ENCODE measurements around the gene METTL26.

Gene METTL26

DNA sequence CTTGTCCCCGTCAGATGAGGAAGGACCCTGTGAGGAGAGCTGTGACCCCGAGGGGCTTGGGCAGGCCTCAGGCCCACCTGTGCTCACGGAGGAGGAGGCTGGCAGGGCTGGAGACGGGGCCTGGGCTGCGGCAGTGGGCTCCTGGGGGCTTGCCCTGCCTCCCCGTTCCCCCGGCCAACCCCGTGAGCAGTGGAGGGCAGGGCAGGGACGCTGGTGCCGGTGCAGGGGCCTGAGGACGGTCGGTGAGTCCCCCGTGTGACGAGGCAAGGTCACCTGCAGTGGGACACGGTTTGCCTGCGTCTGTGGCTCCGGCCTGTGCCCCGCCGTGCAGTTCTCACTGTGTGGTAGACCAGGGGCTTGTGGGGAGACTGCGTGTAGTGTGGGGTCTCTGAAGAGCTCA, 23.5 kb upstream of the METTL26 start:
- in situ Hi-C loops (cut with MboI; ENCODE audit: low sequenced_read_pairs): no loop called here

DNA sequence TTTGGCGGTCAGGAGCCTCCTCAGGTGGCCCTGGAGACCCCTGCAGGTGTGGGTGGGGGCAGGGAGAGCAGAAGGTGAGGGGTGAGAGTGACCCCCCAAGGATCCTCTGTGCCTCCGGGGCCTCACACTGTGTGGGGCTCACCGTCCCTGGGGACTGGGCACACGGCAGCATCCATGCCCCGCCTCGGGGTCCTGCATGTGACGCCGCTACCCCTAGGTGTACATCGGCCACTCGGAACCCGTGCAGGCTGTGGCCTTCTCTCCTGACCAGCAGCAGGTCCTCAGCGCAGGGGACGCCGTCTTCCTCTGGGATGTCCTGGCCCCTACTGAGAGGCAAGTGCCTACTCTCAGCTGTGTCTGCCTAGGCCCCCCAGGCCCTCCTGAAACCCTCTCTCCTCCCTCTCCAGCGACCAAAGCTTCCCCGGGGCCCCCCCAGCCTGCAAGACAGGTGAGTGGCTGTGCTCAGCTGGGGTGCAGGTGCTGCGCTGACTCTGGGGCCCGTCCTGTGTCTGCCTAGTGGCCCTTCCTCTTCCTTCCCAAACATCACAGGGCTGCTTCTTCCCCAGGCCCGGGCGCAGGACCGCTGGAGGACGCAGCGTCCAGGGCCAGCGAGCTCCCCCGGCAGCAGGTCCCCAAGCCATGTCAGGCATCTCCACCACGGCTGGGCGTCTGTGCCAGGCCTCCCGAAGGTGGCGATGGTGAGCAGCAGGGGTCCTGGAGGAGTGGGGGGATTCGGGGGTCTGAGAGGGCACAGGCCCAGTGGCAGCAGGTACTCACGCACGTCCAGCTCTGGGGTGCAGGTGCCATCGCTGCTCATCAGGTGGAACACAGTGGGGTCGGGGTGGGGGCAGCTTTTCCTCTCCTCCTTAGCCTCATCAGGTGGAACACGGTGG, 22.8 kb upstream of the METTL26 start:
- in situ Hi-C loops (cut with MboI; ENCODE audit: low sequenced_read_pairs): no loop called here

DNA sequence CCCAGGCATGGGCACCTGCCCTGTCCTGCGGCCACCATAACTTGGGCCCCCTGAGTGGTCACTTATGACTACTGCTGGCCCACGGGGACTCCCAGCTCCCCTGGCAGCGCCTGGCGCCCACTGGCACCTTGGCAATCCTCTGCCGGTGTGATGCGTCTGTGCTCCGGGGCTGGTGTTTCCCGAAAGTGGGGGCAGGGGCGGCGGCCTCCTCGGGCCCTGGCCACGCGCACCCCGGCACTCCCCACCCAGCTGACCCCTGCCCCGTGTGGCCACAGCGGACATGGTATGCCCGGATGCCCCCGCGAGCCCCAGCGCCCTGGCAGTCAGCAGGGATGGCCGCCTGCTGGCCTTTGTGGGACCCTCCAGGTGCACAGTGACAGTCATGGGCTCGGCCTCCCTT, 21.4 kb upstream of the METTL26 start:
- in situ Hi-C loops (cut with MboI; ENCODE audit: low sequenced_read_pairs): no loop called here

DNA sequence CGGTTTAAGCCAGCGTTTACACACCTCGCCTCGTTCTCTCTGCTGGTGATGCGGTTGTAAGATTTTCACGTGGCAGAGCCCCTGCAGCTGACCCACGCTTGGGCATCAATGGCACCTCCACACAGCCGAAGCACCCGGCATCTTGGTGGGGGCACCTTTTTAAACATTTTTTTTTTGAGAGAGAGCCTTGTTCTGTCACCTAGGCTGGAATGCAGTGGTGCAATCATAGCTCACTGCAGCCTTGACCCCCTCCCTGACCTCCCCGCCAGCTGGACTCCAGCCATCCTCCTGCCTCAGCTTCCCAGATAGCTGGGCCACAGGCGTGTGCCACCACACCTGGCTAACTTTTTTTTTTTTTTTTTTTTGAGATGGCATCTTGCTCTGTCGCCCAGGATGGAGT, 17.9 kb upstream of the METTL26 start:
- in situ Hi-C loops (cut with MboI; ENCODE audit: low sequenced_read_pairs): no loop called here

DNA sequence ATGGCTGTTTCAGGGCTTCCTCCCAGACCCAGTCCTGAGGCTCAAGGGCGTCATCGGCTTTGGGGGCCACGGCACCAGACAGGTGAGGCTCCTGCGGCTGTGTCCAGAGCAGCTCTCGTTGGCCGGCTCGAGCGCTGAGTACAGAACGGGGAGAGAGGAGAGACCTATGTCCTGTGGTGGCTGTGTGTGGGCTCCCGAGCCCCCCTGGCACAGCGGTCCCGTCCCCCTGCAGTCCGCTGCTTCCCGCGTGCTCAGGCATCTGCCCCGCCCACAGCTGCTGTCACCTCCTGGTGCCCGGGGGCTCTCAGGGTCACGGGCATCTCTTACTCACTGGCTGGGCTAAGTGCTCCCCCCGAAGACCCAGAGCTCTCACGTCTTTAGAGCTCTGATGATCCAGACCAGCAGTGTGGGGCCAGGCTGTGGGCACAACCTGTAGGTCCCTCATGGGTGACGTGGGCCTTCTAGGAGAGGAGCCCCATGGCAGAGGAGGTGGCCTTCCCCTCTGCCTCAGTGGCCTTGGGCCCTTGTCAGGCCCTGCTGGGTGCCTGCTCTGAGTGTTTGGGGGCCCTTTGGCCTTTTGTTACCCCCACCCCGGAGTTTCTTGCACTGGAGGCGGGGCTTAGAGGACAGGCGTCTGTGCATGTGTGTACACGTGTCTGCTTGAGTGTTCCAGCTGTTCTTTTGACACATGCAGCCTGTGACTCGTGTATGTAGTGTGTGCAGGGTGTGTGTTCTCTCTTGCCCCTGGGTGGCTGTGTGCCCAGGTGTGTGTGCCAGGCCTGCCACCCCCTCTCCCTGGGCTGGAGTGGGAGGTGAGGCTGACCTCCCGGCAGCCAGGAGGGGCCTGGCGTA, 16.6 kb upstream of the METTL26 start:
- in situ Hi-C loops (cut with MboI; ENCODE audit: low sequenced_read_pairs): no loop called here

DNA sequence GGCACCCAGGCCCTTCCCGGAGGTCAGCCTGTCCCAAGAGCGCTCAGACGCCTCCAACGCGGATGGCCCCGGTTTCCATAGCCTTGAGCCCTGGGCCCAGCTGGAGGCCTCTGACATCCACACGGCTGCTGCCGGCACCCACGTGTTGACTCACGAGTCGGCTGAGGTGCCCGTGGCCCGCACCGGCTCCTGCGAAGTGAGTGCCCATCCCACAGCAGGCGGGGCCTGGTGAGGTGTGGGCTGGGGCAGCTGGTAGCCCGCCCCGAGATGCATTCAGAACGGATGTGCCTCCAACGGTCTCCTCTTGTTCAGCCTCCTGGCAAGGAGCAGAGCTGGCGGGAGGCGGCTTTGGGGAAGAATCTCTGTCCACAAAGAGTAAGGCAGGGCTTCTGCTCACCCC, 15.7 kb upstream of the METTL26 start:
- in situ Hi-C loops (cut with MboI; ENCODE audit: low sequenced_read_pairs): no loop called here

DNA sequence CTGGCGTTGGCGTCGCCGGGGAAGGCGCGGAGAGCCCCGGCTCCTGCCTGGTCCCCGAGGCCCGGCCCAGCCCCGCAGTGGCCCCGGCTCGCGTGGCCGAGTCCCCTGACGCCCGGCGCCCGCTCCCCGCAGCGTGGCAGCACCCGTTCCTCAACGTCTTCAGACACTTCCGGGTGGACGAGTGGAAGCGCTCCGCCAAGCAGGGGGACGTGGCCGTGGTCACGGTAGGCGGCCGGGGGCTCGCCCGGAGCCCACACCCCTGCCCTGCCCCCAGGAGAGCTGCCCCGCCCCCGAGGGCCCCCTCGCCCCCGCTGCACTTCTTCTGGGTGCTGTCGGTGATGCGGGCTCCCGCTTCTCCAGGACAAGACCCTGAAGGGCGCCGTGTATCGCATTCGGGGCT, 13.5 kb upstream of the METTL26 start:
- in situ Hi-C loops (cut with MboI; ENCODE audit: low sequenced_read_pairs): no loop called here

DNA sequence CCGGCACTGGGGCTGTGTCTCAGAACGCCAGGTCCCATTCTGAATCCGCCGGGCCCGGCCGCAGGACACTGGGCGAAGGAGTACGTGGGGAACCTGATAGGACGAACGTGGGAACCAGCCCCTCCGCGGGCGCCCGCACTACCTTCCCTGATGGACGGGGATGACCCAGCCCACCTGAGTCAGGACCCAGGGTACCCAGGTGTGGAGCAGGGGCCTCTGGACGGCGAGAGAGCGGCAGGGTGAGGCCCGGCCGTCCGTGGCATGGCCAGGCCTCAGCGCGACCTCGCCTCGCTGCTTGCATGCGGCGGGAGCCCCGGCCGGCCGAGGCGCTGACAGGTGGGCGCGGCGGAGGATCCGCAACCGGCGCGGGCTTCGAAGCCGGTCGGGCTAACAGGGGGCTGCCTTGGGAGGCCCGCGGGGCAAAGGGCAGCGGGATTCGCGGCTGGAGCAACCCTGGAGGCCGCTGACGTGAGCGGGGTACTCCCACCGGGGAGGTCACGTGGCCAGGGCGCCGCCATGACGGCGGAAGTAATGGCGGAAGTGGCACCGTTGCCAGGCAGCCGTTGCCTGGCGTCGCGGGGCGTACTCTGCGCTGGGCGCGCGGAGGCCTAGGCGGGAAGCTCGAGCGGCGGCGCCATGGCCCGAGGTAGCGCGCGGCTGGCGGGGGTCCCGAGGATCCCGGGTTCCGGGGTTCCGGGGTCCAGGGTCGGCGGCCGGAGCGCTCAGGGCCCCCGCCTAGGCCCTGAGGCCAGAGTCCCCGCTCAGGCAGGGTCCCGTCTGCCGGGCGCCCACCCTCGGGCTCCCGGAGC, 12.9 kb upstream of the METTL26 start, which contains the start of gene WDR90:
Gene WDR90 (plus strand): TSS at position 585 of the 809 bp plus-strand sequence. CDS start 52 bp downstream, at position 637.
- in situ Hi-C loops (cut with MboI; ENCODE audit: low sequenced_read_pairs): no loop called here

DNA sequence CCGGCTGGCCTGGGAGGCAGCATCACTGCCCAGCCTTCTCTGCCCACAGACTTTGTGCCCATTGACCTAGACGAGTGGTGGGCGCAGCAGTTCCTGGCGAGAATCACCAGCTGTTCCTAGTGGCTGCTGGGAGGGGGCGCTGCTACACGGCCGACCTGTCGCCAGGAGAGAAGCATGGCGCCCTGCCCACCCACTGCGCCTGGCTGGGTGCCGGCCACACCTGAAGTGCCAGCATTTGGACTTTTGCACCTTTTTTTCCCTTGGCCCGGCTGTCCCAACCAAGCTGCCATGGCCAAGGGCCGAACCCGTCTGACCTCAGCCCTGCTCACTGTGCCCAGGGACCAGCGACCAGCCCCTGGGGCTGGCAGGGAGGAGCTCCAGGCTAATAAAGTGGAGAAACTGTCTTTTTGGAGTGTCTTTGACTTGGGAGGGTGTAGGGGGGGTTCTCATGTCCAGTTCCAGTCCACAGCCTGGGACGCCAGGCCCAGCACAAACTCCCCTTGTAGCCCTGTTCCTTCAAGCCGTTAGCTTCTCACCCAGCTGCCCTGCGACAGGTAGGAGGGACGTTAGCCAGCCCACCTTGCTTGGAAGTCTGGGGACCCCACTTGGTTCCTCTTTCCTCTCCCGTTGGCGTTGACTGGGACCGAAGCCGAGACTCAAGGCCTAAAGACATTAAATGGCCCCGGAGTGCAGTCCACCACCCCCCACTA, 12.1 kb upstream of the METTL26 start:
- in situ Hi-C loops (cut with MboI; ENCODE audit: low sequenced_read_pairs): no loop called here

DNA sequence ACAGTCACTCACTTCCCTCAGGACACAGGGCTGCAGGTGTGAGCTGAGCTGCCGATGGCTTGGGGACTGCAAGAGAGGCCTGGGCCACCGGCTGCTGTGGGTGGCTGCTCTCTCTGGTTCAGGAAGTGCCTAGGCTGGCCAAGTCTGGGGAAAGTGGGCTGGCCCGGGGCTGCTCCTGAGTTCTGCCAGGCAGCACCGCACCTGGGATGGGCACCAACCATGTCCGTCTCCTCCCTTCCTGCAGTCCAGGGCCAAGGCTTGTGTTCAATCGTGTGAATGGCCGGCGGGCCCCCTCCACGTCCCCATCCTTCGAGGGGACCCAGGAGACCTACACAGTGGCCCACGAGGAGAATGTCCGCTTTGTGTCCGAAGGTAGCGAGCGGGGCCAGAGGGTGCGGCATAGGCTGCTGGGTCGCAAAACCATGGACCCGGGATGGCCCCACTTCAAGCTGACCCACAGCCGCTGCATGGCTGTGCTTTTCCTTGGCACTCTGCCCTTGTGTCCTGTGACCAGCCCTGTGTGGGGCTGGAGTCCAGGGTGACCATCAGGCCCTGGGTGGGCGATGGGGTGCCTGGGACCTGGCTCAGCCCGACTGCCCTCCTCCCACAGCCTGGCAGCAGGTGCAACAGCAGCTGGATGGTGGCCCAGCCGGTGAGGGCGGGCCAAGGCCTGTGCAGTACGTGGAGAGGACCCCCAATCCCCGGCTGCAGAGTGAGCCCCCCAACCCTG, 11.2 kb upstream of the METTL26 start:
- in situ Hi-C loops (cut with MboI; ENCODE audit: low sequenced_read_pairs): no loop called here

DNA sequence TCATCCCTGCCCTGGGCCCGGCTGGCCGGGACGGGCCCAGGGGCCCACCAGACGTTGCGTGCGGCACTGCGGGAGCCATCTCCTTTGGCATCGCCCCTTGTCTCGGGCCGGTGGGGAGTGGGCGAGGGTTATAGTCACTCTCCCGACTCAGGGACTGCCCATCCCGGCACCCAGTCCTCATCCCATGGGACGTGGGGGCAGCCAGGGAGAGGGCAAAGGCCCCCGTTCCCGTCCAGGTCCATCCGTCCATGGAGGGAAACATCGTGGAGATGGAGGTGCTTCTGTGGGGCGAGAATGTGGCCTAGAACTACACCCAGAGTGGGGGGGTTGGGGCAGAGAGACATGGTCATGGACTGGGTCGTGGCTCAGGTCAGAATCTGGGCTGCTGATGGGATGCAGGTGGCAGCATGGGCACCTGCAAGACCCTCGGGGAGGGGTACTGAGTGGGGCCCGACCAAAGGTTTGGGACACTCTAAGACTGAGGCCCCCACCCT, 10.6 kb upstream of the METTL26 start:
- in situ Hi-C loops (cut with MboI; ENCODE audit: low sequenced_read_pairs): no loop called here

DNA sequence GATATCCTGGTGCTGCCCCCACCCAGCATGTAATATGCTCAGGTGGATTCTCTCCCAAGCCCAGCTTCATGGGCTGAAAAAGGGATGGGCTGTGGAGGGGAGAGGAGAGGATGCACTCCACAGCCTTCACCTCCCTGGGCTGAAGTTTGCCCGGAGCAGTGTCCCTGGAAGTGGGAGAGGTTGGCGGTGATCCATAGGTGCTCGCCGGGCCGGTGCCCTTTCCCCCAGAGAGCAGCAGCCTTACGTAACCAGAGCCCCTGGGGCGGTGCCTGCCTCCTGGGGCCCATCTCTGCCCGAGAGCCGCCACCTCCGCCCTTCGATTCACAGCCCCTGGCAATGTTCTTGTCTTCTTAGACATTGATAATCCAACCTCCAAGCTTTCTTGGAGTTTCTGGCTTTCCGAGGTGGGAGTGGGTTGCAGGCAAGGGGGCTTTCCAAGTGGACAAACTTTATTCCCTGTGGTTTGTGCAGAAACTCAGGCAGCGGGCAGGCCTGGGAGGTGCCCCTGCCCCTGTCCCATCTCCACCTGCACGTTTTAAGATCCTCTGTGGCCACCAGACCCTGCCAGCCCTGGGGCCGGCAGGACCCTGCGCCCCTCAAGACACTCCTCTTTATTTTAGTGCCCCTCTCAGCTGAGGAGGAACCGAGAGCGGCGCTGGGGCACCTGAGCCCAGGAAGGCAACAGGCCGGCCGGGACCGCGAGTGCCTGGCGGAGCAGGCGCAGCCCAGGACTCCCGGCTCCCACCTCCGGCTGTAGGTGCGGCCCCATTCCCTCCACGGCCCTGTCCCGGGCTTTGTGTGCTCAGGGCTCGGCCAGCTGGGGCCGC, 10.0 kb upstream of the METTL26 start:
- in situ Hi-C loops (cut with MboI; ENCODE audit: low sequenced_read_pairs): no loop called here

DNA sequence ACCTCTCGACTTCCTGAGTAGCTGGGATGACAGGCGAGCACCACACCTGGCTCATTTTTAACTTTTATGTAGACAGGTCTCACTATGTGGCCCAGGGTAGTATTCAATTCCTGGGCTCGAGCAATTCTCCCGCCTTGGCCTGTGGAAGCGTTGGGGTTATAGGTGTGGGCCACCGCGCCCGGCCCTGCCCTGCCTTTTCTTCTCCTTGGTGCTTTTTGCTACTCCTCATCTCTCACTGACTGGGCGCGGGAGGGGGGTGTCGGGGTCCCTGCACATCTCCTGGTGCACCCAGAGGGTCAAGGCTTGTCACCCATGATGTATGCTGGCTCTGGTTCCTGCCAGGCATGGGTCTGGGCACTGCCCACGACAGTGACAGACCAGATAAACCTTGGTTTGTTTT, 8.5 kb upstream of the METTL26 start:
- in situ Hi-C loops (cut with MboI; ENCODE audit: low sequenced_read_pairs): no loop called here

DNA sequence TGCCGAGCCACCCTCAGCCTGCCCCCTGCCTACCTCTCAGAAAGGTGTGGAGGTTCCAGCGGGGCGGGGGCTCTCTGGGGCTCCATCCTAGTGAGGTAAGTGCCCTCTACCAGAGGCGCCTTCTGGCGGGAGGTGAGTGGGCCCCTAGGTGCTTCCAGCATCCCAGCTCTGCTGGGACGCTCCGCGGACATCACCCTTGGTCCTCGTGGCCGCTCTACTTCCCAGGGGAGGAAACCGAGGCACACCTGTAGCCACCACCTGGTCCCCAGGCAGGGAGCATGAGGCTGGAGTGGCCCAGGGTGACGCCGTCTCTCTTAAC, 6.9 kb upstream of the METTL26 start:
- in situ Hi-C loops (cut with MboI; ENCODE audit: low sequenced_read_pairs): no loop called here

DNA sequence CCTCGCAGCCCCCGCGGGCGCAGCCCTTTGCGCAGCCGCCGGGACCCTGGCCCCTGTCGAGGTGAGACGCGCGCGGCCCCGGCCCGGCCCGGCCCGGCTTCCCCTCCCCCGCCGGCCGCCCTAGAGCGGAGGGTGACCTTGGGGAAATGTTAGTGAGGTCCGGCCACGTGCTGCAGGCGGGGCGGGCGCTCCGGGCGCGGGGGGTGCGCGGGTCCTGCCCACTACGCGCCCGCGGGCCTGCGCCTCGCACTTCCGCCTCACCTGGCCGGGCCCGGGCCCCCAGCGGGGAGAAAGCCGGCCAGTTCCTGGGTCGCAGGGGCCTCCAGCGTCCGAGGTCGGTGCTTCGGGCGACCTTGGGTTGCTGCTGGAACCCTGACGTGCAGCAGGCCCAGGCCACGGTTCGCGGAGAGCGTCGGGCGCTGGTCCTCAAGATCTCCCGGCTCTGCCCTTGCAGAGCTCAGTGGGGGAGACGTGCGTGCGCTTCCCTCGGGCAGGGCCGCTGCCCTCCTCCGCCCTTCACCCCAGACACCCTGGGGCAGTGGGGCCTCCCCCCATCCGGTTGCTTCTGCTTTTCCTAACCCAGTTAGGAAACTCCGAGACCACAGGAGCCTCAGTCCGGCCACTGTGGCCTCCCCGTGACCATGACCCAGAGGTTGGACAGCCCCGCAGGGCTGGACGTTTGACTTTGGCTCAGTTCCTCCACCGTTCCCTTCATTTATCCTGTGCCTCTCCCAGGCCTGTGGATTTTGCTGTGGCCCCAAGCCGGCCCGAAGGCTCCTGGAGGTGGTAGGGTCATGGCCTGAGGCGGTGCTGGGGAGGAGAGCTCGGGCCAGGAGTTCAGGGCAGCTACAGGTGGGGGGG, 6.3 kb upstream of the METTL26 start:
- in situ Hi-C loops (cut with MboI; ENCODE audit: low sequenced_read_pairs): no loop called here

DNA sequence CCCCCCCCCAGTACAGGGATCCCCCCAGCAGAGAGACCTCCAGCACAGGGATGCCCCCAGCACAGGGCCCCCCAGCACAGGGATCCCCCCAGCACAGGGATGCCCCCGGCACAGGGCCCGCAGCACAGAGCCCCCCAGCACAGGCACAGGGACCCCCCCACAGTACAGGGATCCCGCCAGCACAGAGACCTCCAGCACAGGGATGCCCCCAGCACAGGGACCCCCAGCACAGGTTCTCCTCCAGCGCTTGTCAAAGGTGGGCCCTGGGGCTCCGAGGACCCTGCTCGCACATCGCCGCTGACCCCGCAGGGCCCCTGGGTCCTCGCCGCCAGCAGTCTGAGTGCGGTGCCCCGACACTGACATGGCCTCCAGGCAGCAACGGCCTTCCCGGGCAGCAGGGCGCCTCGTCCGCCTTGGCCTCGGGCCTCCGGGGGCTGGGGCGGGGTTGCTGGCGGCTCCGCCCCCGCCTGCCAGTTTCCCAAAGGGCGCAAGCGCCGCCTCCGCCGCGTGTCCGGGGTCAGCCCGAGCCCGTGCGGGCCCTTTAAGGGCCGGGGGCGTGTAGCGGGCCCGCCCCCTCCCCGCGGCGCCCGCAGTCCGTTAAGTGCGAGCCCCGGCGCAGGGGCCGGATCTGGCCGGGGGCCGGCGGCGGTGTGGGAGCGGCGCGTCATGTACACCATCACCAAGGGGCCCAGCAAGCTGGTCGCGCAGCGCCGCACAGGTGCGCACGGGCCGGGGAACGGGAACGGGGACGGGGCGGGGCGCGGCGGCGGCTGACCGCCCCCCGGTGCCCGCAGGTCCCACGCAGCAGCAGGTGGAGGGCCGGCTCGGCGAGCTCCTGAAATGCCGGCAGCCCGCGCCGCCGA, 5.5 kb upstream of the METTL26 start, which contains the start of gene MCRIP2:
Gene MCRIP2 (plus strand): TSS at position 503 of the 863 bp plus-strand sequence. CDS start 164 bp downstream, at position 667.
- in situ Hi-C loops (cut with MboI; ENCODE audit: low sequenced_read_pairs): no loop called here

DNA sequence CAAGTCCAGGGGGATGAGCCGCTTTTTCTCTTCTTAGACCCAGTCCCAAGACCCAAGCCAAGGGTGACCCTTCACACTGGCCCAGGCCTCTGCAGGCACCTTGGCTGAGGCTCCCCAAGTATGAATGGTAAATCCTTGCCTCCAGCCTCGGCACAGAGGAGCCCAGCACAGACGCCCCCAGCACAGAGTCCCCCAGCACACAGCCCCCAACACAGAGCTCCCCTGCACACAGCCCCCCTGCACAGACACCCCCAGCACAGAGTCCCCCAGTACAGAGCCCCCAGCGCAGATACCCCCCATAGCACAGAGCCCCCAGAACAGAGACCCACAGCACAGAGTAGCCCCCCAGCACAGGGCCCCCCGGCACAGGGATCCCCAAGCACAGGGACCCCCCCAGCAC, 4.5 kb upstream of the METTL26 start:
- in situ Hi-C loops (cut with MboI; ENCODE audit: low sequenced_read_pairs): no loop called here
